Stimulated activated CD8-positive, alpha-beta memory T cell treated with anti-CD3 and anti-CD28 coated beads, Interleukin-15, amount 100 ng/mL, for 1 hour (primary cell): ENCODE data around the gene AKAP17A.
A peak's percentile ranks its signal among the peaks of the same experiment; 100 is the strongest.
"Not testable (repeated sequence)": the region's sequence is repeated elsewhere in the genome, so short reads cannot be mapped to it uniquely, and the experiment has no call there.

ENCODE experiments used
- DNase-seq: peaks from one replicate; pipeline ENCODE4 v3.0.0-alpha.2; 2020; ENCODE audit warnings: low read depth

The AKAP17A gene, protein sequence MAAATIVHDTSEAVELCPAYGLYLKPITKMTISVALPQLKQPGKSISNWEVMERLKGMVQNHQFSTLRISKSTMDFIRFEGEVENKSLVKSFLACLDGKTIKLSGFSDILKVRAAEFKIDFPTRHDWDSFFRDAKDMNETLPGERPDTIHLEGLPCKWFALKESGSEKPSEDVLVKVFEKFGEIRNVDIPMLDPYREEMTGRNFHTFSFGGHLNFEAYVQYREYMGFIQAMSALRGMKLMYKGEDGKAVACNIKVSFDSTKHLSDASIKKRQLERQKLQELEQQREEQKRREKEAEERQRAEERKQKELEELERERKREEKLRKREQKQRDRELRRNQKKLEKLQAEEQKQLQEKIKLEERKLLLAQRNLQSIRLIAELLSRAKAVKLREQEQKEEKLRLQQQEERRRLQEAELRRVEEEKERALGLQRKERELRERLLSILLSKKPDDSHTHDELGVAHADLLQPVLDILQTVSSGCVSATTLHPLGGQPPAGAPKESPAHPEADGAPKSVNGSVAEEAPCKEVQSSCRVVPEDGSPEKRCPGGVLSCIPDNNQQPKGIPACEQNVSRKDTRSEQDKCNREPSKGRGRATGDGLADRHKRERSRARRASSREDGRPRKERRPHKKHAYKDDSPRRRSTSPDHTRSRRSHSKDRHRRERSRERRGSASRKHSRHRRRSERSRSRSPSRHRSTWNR

DNA sequence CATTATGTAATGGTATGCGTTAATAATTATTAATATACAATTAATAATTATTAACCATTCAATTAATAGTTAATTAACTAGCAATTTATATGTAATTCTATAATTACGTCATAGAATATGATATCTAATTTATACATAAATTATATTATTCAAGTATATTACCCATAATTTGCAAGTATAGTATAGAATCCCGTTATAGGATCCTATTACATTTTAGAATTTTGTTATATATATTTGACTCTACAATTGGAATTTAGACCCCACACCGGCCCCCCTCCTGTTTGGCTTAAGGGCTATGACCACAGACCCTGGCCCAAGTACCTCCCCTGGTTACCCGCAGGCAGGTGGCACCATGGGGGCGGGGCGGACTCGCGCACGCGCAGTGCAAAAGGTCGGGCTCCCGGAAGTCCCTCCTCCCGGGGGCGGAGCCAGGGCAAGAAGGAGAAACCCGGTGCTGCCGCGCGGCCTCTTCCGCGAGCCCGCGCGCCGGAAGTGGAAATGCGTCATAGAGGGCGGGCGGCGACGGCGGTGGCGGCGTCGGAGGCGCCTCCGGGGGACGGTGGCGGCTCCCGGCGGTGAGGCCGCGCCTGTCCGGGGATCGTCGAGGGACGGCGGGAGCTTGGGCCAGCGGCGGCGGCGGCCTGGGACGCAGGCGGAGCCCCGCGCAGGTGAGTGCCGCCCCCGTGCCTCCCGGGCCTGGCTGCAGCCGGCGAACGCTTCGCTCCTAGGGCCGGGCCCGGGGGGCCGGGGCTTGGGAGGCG is at the start of gene AKAP17A:
Gene AKAP17A (plus strand): TSS at position 503 of the 761 bp plus-strand sequence. CDS start 1,859 bp downstream, outside the sequence.
- DNase-seq: peak; percentile 95

DNA sequence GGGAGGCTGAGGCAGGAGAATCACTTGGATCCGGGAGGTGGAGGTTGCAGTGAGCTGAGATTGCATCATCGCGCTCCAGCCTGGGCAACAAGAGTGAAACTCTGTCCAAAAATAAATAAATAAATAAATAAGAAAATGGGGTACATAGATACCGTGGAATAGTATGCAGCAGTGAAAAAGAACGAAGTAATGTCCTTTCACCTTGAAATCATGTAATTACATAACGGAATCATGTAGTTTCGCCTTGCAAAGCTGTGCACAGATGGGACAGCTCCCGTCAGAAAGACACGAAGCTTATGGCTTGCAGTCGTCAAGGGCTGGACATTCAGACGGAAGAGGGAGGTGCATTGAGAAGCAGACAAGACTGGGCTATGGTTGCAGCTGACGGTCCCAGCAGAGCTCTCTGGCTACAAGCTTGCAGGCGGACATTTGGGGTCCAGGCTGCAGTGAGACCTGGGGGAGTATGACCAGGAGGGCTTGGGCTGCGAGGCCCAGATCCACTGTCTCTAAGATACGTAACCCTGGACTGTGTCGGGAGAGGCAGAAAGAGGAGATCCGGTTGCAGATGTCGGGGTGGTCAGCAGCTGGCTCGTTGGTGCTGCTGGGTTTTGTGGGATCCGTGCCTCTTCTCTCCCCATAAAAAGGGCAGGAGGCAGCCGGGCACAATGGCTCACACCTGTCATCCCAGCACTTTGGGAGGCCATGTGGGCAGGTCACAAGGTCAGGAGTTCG is 48.2 kb upstream of the AKAP17A start:
- DNase-seq: no peak

DNA sequence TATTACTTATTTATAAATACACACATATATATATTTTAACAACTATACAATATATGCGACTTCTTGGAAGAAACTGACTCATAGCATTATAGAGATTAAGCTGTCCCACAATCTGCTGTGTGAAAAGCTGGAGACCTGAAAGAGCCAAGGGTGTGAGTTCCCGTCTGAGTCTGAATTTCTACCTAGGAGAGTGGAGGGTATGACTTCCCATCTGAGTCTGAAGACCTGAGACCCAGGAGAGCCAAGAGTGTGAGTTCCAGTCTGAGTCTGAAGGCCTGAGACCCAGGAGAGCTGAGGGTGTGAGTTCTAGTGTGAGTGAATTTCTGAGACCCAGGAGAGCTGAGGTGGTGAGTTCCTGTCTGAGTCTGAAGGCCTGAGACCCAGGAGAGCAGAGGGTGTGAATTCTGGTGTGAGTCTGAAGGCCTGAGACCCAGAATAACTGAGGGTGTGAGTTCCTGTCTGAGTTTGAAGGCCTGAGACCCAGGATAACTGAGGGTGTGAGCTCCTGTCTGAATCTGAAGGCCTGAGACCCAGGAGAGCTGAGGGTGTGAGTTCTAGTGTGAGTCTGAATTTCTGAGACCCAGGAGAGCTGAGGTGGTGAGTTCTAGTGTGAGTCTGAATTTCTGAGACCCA is 45.5 kb upstream of the AKAP17A start:
- no peak for DNase-seq

DNA sequence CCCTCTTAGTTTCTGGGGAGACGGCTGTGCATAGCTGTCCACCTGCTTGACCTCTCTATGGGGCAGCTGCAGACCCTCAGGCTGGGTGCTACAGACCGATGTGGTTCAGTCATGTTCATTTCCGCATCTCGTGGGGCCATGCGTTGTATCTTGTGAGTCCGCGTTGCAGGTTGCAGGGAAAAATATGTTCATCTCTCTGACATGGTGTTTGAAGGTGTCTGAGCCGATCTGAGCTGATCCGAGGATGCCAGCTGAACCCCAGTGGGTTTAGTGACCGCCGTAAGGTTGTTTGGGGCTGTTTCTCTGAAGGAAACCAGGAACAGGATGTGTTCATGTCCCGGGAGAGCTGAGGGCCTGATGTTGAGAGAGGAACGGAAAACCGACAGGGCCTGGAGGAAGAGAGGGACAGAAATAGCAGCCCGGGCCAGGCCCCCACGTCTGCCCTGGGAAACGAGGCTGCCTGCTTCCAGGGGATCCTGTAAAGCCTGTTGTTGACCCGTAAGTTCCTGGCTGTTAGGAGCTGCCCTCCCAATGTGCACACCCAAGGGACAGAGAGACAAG is 44.6 kb upstream of the AKAP17A start:
- no peak for DNase-seq

DNA sequence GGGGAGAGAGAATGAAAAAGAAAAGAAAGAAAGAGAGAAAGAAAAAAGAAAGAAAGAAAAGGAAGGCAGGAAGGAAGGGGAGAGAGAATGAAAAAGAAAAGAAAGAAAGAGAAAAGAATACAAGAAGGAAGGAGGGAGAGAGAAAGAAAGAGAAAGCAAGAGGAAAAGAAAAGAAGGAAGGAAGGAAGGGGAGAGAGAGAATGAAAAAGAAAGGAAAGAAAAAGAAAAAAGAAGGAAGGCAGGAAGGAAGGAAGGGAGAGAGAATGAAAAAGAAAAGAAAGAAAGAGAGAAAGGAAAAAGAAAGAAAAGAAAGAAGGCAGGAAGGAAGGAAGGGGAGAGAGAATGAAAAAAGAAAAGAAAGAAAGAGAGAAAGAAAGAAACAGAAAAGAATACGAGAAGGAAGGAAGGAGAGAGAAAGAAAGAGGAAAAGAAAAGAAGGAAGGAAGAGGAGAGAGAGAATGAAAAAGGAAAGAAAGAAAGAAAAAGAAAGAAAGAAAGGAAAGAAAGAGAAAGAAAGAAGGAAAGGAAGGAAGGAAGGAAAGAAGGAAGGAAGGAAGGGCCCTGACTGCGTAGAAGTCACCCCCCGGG is 39.4 kb upstream of the AKAP17A start:
- DNase-seq: no peak

DNA sequence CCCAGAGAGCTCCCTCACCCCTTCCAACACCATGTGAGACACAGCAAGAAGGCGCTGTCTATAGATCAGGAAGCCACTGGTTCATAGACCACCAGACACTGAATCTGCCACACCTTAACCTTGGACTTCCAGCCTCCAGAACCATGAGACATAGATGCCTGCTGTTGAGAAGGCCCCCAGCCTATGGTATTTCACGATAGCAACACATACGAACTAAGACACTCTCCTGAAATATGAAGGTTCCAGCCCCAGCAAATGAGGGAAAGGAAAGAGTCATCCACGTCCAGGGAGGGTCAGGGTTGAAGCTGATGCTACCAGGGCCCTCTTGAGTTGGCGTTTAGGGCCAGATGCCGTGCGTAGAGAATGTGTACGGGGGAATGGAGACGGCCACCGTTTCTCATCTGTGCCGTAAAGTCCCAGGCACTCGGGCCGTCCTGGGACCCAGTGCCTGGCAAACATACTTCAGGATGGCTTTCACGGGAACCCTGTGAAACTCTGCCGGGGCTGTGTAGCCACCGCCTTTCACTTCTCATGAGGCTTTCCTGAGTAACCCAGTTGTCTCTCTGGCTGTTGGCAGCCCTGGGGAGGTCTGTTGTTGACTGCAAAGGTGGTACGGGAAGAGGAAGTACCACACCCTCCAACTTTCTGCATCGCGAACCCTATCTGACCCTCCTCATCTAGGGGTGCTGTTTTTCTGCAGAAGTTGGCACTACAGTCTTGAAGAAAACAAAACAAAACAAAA is 36.8 kb upstream of the AKAP17A start:
- DNase-seq: no peak

DNA sequence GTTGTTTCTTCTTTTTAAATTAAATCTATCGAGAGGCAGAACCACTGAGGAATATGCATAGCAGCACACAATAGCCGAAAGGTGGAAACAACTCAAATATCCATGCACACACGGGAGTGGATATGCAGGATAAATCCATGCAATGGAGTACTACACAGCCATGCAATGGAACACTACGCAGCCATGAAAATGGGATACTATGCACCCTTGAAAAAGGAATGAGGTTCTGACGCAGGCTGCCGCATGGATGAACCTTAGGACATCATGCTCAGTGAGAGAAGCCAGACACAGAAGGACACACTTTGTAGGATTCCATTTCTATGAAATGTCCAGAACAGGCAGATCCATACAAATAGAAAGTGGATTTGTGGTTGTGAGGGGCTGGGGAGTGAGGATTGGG is 36.0 kb upstream of the AKAP17A start:
- no peak for DNase-seq

DNA sequence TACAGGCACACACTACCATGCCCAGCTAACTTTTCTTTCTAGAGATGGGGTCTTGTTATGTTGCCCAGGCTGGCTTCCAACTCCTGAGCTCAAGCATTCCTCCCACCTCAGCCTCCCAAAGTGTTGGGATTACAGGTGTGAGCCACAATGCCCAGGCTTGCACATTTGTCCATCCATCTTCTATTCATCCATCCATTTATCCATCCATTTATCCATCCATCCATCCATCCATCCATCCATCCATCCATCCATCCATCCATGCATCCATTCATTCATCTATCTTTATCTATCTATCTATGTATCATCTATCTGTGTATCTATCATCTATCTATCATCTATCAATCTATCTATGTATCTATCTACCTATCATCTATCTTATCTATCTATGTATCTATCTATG is 34.0 kb upstream of the AKAP17A start:
- not testable (repeated sequence) for DNase-seq

DNA sequence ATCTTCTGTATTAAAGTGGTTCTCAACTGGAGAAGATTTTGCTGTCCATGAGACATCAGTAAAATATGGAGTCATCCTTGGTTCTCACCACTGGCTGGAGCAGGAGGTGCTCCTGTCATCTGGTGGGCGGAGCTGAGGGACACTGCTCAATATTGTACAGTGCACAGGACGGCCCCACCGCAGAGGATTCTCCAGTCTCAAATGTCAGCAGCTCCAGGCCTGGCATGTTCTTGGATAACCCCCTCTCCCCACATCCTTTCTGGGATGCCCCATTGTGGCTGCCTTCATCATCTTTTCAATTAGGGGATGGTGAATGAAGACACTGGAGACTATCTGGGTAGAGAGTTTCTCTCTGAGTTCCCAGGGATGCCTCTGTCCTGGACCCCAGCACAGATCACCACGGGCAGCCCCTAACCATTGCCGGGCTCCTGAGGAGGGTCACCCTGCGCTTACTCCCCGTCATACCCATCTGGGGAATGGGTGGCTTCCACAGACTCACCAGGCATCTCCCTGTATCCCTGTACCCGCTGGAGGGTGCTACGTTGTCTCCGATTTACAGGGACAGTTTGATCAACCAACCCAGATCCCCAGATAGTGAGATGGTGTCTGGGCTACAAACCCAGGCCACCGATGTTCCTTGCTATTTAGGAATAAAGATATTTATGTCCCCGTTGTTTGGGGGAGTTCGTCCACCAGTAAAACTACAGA is 32.5 kb upstream of the AKAP17A start:
- DNase-seq: no peak

DNA sequence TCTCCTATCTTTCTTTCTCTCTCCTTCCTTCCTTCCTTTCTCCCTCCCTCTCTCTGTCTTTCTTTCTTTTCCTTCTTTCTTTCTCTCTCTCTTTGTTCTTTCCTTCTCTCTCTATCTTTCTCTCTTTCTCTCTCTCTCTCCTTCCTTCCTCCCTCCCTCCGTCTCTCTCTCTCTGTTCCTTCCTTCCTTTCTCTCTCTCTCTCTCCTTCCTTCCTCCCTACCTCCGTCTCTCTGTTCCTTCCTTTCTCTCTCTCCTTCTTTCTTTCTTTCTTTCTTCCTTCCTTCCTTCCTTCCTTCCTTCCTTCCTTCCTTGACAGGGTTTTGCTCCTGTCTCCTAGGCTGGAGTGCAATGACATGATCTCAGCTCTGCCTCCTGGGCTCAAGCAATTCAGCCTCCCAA is 30.2 kb upstream of the AKAP17A start:
- DNase-seq: no peak

DNA sequence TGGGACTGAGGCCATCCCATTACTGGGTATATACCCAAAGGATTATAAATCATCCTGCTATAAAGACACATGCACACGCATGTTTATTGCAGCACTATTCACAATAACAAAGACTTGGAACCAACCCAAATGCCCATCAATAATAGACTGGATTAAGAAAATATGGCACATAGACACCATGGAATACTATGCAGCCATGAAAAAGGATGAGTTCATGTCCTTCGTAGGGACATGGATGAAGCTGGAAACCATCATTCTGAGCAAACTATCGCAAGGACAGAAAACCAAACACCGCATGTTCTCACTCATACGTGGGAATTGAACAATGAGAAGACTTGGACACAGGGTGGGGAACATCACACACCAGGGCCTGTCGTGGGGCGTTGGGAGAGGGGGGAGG is 27.3 kb upstream of the AKAP17A start:
- not testable (repeated sequence) for DNase-seq

DNA sequence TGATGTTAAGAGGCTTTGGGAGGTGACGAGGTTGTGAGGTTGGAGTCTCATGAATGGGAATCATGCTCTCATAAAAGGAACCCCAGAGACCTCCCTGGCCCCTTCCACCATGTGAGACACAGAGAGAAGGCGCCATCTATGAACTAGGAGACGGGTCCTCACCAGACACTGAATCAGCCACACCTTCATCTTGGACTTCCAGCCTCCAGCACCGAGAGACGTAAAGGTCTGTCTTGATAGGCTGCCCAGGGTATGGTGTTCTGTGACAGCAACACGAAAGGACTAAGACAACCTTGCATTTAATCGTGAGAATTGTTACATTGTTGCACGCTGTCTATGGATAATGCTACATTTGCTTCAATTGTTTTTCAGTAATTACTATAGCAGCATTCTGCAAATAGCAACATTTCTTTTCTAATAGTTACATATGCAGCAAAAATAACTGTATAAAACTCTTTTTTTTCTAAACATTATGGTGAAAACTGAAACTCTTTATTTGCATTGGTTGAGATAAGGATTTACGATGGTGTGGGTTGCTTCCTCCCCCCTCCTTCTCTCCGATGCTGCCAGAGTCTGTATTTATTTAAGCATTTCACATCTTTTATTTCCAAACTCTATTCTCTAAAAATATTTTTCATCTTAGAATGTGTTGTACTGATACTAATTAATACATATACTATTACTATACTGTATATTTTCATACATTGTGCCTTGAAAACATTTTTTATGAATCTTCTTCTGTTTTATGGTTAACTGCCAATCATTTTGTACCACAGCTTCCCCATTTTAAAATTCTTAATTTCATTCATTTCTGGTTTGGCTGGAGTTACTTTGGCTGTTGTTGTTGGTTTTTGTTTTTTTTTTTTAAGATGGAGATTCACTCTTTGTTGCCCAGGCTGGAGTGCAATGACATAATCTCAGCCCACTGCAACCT is 26.4 kb upstream of the AKAP17A start:
- DNase-seq: no peak

DNA sequence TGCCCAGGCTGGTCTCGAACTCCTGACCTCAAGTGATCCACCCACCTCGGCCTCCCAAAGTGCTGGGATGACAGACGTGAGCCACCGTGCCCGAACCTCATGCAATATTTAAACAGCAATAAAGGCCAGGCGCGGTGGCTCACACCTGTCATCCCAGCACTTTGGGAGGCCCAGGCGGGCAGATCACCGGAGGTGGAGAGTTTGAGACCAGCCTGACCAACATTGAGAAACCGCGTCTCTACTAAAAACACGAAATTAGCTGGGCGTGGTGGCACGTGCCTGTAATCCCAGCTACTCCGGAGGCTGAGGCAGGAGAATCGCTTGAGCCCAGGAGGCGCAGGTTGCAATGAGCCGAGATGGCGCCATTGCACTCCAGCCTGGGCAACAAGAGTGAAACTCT is 17.2 kb upstream of the AKAP17A start:
- not testable (repeated sequence) for DNase-seq

DNA sequence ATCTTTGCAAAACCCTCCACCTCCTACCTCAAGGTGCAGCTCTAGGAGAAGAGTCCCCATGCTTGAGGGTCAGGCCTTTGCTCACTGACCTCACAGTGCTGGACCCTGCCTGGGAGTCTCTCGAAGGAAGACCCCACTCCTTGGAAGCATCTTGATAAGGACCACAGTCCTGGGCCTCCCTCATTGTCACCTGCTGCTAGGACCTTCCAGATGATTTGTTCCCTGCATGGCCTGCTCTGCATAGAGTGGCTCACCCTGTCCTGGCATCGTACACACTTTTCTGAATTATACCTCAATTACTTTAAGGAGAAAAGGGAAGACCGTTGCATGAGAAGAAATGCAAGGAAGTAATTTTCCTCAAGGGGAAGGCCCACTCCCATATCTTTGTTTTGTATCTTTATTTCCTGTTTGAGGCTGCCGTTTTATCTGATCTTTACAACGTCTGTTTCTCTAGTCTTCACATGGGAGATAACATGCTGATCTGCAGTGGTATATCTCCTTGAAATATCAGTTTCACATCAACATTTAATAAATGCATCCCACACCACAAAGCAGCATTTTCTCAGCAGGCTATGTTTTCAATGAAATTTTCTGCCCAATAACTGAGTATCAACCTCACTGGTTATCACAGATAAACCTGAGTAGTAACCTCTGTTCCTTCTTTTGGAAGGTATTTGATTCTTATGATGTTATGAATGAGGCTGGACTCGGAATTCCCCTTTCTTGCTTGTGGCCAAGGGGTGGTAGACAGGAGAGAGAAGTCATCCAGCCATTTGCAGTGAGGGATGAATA is 15.0 kb upstream of the AKAP17A start:
- no peak for DNase-seq

DNA sequence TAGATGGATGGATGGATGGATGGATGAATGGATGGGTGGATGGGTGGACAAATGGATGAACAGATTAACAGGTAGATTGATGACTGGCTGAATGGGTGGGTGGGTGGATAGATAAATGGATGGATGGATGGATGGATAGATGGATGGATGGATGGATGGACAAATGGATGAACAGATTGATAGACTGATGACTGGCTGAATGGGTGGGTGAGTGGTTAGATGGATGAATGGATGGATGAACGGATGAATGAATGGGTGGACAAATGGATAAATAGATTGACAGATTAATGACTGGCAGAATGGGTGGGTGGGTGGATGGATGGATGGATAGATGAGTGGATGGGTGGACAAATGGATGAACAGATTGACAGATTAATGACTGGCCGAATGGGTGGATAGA is 13.6 kb upstream of the AKAP17A start:
- DNase-seq: no peak

DNA sequence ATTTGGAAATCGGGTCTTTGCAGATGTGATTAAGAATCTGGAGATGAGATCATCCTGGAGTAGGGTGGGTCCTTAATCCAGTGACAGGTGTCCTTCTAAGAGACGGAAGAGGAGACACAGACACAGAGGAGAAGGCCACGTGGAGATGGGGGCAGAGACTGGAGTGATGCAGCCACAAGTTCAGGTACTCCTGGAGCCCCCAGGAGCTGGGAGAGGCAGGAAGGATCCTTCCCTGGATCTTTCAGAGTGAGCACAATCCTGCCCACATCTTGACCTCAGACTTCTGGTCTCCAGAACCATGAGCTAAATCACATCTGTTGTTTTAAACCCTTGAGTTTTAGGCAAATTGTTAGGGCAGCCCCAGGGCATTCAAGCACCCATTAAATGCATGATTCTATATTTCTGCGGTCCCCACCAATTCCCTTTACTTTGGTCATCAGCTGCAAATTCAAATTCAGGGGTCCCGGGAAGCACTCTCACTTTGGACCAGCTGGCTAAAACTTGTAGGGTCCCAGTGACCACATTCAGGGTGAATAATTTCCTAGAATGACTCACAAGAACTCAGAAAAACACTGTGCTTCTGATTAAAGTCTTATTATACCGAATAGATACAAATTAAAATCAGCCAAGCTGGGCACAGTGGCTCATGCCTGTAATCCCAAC is 12.8 kb upstream of the AKAP17A start:
- no peak for DNase-seq

DNA sequence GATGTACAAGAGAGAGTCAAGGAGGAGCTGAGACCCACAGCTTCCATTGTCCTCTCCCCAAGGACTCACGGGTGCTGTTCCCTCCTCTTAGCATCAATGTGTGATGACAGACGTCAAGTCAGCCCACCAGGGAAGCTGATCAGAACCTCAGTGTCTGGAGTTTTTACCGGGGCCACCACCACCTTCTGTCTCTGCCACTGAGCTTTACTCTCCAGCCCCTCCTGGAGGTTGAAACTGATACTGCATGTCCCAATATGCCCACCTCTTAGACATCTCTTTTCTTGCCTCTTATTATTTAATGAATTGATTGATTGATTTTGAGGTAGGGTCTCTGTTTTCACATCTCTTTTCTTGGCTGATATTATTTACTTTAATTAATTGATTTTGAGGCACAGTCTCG is 10.3 kb upstream of the AKAP17A start:
- DNase-seq: peak; percentile 54
